HS-27A (cell line): Measurements from ENCODE around the gene RBM33.

ENCODE experiments used
- DNase-seq: peaks from one replicate; pipeline ENCODE4 v3.0.0-alpha.2; 2012; ENCODE audit warnings: low read depth, missing footprints

RBM33 gene

DNA sequence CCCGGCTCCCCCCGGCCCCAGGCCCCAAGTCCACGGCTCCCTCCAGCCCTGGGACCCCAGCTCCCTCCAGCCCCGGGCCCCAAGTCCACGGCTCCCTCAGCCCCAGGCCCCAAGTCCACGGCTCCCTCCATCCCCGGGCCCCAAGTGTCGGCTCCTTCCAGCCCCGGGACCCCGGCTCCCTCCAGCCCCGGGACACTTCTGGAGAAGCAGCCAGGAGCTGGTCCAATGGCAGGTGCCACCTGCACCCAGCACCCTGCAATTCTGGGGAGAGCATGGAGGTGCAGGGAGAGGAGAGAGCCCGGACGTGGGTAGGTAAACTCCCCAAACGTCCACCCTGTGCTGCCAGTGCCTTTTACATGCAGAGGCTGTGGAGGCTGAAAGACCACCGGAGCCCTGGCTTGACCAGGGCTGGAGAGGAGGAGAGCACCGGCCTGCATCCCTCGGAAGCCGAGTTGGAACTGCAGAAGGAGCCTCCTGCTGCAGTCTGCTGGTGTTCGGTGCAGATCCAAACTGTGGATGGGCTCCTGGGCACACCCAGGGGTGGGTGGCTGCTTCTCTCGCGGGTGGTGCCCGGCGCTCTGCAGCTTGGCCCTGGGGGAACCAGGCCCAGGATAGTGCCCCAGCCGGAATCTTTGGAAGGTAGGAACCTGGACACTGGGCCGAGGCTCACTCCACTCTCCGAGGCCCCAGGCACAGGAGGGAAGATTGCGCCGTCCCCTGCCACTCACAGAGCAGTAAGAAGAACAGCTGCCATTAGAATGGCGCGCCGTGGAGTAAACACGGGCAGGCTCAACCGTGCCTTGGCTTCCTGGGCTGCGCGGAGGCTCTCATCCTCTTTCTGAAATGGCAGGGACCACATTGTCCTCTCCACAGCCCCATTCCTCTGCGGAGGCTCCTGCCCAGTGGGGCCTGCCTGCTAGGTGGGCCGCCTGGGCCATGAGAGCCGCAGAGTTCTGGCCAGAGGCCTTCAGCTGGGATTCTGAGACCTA lies 153.1 kb downstream of the RBM33 start:
- DNase-seq = no peak

DNA sequence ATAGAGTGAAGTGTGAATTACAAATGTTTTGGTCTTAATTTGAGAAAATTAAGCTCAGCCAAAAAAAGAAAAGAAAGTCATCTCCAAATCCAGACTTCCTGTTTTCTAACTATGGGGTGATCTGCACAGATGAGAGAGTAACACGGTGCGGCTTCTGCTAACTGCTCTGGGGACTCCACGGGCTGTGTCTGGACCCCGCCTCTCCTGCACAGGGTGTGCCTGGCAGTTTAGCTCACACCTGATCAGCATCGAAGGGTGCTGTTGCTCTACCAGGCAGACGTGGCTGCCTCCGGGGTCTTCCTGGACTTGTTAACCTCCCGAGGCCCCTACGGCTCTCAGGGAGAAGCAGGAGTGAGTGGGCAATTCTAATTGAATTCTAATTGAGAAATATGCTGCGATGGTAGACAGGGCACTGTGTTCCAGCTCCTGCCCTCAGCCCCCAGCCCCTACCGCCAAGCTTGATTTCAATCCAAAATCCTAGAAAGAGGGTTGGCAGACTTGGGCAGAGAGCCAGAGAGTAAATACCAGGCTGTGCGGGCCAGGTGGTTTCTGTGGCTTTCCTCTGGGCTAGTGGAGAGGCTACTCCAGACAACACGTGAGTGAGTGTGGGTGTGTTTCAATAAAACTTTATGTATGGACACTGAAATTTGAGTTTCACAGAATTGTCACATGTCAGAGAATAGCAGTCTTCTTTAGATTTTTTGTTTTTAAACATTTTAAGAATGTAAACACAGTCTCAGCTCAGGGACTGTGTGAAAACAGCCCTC lies 154.4 kb downstream of the RBM33 start:
- no peak for DNase-seq

DNA sequence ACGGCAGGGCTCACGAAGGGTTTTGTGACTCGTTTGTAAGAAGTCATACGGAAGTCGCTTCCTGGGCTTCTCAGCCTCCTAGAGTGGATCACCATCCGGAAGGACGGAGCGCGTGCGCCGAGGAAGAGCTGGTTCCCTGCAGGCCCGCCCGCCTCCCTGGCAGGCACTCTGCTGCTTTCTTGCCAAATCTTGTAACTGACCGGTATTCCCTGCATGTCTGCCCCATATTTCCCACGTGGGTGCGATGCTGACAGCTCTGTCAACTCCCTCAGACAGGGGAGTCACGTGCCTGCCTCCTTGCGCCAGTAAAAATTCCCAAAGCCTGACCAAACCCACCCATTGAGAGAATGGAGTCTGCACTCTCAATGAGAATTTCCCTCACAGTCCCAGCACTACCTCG lies 155.1 kb downstream of the RBM33 start:
- DNase-seq = no peak

DNA sequence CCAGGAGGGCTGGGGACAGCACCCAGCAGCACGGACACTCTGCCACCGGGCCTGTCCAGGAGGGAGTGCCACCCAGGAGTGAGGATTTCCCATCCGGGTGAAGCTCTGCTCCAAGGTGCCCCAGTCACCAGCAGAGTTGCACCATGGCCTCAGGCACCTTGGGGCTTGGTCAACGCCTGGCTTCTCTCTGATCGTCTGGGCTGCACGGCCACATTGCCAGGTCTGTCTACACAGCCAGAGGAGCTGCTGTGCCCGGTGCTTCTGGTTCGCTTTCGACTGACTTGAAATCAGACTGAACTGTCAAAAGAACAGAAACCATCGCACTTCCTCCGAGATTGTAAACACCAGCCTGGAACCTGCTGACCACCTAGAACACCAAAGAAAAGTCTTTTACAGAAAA lies 155.8 kb downstream of the RBM33 start:
- DNase-seq = no peak

DNA sequence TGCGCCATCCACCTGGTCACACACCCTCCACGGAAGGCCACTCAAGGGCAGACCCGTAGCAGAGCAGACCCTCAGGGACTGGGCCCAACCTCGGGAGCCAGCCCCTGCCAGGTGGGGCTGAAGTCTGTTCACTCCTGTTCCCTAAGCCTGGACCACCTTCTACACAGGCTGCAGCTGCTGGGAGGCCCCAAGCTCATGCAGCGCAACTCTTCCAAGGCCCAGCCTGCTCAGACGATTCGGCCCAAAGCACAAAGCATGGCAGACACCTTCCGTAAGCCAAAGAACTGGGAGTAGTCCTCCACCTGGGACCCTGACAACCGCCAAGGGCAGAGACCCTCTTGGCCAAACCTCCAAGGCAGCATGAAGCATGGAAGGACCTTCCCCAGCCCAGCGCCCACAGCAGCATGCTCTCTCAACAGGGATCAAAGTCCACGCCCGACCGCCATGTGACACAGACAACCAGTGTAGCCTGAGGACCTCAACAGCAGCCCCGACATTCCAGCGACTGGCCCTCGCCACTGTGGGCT lies 156.3 kb downstream of the RBM33 start:
- no peak for DNase-seq

DNA sequence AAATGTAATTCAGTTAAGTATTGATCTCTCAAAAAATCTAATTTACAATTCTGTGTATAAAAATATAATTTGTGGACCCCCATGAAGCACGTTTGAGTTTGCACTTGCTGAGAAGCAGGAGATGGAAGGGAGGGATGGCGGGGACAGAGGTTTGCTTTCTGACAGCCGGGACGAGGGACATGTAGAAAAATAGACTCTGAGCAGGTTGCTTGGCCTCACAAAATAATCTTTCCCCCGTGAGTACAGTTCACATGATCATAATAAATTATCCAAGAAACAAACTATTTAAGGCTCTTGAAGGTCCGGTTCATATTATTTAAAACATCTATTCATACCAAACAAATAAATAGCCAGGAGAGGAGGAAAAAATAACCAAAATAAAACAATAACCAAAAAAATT lies 157.8 kb downstream of the RBM33 start:
- DNase-seq = no peak

DNA sequence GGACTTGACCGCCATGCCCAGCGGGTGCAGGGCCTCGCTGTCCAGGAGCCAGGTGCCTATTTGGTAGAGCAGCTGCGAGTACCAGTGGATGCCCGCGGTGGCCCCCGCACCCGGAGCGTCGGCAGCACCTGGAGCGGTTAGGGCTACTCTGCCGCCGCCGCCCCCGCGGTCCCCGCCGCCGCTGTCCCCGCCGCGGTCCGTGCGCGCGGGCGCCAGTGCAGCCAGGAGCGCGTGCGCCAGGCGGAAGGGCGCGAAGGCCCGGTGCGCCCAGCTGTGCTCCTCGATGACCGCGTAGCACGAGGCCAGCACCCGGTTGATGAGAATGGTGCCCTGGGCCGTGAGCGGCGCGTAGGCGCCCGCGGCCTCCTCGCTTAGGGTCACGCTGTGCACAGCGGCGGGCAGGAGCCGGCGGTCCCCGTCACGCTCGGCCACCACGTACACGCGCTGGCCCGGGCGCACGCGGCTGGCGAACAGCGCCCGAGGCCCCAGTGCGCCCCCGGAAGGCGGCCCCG lies 158.5 kb downstream of the RBM33 start:
- DNase-seq = no peak

DNA sequence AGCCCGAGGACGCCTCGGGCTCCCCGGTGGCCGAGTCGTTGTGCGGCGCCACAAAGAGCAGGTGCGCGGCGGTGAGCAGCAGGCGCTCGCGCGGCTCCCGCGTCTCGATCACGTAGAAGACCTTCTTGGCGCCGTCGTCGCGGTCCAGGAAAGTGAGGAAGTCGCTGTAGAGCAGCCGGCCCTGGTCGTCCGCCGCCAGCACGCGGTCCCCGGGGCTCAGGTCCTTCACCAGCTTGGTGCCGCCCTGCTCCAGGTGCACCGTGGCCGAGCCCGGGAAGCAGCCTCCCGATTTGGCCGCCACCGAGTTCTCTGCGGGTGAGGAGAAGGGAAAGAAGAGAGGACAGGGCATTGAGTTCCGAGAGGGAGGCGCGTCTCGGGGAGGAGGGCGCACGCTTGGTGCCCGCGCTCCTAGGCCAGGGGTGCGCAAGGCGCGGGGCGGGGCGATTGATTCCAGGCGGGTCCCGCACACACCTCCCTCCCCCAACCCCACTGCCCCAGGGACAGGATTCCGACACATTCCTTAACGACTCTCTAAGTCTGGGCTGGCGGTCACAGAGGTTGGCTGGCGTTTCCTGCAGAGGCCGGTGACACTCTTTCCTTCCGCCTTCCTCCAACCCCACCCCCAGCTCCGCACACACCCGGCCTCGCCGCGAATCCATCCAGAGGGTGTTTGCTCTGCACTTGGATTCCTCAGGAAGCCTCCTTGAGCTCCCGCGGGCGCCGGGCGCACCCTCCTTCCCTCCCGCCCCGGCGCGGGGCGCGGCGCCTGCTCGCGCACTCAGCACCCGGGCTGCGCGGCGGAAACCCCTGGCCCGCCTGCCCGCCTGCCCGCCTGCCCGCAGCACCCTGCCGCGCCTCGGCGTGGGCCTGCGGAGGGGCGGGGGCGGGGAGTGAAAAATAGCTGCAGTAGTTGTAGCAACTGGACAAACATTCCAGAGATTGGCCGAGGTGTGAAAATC lies 159.2 kb downstream of the RBM33 start:
- no peak for DNase-seq

DNA sequence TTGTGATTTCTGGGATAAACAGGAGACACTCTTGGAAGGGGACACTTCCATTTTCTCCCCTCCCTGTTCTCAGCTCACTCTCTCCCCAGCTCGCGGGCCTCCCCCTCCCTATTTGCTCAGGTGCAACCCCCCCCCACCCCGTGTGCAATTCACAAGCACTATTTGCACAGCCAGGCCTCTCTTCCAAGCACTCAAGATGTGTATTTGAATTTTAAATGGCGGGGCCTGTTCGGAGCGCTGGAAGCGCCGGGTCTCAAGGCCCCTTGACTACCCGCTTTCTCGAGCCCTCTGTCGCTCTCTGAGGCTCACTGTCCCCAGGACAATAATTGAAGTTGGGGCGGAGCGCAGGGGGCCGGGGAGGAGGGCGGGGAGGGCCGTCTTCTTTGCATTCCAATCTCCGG lies 160.0 kb downstream of the RBM33 start:
- DNase-seq = no peak

DNA sequence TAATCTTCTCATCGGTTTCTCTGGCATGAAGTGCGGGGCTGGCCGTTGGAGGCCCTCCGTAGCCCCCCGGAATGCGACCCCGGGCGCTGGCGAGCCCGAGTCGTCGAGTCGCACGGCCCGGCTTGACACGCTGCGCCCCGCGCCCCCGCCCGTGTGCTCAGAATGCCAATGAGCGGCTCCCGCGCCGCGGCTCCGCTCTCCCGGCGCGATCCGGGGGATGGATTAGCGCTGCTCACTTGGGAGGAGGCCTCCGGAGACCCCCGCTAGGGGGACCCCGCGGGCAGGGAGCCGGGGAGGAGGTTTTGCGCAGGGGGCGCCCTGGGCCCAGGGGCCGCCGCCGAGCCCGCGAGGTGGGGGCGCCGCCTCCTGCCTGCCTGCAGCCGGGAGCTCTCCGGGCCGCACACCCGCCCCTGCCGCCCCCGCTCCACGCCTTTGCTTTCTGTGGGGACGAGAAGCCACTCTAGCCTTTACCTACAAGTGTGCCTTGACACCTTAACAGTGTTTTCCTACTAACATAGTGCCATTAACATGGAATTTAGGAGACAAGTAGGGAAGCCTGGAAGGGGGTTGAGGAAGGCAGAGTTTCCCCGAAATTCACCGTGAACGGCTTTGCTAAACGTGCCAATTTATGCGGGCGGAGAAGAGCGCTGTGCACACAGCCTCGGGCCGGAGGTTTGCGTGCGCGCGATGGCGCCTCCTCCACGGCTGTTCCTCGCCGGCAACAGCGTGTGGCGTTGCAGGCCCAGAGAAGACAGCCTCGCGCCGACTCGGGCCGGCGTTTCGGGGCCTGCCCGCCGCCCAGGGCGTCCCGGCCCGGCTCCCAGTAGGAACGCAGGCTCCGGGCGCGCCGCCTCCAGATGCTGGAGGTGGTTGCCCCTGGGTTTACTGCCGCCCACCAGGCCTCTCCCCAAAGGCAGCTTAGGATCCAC lies 160.7 kb downstream of the RBM33 start:
- DNase-seq = no peak

DNA sequence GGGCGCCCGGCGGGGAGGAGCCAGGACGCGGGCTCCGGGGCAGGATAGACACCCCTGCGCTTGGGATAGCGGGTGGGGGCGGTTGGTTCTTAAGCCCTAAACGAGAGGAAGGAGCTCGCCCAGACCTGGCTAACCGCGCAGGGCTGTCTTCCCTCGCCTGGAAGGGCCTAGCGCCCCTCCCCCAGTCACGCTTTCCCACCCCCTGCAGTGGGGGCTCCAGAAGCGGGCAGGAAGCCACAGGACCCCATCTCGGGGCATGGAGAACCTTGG lies 161.3 kb downstream of the RBM33 start:
- no peak for DNase-seq

DNA sequence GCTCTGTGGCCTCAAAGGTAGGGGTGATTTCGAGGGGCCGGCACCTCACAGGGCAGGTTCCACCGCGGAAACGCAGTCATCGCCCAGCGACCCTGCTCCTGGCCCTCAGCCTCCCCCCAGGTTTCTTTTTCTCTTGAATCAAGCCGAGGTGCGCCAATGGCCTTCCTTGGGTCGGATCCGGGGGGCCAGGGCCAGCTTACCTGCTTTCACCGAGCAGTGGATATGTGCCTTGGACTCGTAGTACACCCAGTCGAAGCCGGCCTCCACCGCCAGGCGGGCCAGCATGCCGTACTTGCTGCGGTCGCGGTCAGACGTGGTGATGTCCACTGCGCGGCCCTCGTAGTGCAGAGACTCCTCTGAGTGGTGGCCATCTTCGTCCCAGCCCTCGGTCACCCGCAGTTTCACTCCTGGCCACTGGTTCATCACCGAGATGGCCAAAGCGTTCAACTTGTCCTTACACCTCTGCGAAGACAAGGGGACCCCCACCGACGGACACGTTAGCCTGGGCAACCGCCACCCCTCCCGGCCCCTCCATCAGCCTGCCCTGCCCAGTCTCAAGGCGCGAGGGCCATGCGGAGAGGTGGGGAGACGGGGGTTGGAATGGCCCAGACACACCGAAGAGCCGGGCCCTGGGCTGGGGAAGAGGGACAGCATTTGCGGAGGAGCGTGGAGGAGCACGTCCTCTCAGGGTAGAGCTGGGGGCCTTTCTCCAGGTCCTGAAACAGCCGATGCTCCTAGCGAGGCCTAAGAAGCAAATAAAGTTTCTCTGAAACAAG lies 161.8 kb downstream of the RBM33 start:
- no peak for DNase-seq

DNA sequence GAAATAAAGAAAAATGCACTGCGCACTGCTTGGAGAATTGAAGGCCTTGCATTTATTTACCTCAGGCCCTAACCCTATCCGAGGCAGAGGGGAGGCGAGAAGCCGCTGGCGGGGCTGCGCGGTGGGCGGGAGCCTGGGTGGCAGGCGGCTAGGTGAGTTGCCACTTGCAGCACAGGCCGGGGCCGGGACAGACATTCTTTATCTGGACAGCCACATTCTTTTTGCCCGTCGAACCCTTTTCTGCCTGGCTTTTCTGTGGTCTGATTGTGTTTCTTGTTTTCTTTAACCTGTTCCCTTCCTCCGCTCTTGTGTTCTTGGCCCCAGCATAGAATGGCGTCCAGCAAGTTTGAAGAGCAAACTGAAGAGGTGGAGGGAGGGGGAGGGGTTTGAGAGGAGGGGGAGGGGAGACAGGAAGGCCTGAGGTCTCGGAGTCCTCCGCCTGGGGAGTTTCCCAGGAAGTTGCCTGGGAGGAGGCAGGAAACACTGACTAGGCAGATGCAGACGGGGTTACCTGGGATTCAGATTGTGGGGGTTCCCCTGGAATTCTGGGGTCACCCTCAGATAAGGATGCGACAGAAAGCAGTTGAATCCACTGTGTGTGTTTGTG lies 162.7 kb downstream of the RBM33 start:
- no peak for DNase-seq

DNA sequence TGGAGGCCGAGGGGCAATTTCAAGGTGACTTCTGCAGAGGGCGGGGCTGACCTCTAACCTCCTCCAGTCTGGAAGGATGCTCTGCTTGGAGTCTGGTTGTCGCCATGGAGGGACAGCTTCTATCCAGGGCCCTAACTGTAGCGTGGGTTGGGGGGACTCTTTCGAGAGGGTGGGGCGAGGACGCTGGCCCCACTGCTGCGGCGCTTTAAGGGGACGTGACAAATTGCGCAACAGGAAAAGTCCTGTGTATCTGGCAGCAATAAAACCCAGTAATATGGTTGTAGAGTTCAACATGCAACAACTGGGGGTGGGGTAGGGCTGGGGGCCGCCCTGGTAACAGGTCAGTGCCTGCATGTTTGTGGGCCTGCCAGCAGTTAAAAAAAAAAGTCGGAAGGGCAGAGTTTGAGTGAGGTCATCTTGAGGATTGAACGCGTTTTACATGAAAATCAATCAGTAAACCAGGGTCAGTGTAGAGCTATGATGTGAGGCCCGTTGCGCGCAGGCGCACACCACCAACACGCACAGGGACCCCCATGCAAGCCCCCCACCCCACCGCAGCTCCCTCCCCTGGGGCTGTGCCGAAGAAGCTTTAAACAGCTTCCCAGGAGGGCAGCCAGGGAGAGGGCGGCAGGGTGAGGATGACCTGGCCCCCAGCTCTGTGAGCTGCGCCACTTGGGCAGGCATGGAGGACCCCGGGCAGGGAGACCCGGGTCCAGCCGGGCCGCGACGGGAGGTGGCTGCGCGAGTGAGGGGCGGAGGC lies 163.5 kb downstream of the RBM33 start:
- DNase-seq = no peak

DNA sequence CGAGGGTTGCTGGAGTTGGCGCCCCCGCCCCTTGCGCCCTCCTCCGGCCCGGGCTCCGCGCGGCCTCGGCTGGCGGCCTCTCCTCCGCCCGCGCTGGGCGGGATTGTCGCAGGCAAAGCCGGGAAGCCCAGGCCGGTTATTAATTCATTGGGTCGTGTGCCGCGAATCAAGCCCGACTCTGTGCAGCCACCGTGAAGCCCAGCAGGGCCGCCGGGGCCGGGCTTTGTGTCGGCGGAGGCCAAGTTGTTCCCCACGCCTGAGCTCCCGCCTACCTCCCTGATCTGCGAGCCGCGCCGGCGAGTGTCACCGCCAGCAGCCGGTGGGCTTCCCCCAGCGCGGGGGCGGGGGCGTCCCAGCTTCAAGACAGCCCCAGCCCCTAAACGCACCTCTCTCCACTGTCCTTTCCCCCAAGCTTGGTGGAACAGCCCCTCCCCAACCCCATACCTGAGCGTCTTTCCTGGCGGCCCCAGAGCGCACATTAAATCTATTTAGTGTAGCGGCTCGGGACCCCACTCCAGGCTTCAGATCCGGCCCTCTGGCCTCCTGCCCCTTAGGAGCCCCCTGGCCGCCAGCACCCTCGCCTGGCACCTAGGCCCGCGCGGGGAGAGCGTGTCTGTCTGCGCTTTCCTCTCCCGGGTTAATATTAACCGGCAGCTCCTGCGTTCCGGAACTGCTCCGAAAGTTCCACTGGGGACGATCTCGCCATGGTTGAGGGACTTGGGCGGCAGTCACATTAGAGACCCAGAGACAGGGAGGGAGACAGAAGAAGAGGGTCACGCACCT lies 164.3 kb downstream of the RBM33 start:
- no peak for DNase-seq

DNA sequence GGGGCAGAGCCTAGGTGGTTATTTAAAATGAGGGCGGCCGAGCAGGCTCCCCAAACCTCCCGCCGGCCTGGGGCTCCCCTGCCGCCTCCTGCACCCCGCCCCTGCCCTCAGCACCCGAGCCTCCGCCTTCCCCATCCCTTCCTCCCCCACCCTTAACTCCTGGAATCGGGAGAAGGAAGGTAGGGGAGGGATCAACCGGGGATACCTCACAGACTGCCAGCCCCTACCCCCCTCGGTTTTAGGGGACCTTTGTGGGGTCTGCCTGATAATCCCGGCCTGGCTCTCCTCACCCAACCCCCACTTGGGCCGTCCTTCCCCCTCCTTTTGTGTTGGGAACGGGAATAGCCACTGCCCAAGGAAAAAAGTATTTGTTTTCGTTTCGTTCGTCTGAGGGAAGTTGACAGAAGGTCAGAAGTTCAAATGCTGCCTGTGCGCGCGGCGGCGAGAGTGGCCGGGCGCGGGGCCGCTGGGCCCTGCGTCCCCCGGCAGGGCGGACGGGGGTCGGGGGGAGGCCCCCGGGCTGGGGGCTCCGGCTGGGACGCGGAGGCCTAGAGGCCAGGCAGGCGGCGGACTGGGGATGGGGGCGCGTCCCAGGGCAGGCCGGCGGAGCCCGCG lies 165.0 kb downstream of the RBM33 start:
- no peak for DNase-seq
